KMS-11 (cell line): ENCODE measurements around the gene RAMP2.

Experiments used
- H2AFZ ChIP-seq: fragments of 200-600 bp; sonication (generic); 2 replicates; pipeline ENCODE4 v1.6.1; 2016; ENCODE audit warnings: antibody characterized with exemption, mixed run types, low read depth
- H3K27ac ChIP-seq: fragments of 200-600 bp; sonication (generic); 2 replicates; pipeline ENCODE4 v1.6.1; 2016; ENCODE audit warnings: mild to moderate bottlenecking, mixed run types
- H3K27me3 ChIP-seq: fragments of 200-600 bp; sonication (generic); 2 replicates; pipeline ENCODE4 v1.6.1; 2017; ENCODE audit warnings: mild to moderate bottlenecking, low read depth, mixed run types, moderate library complexity; ENCODE audit not compliant: insufficient read depth
- H3K36me3 ChIP-seq: fragments of 200-600 bp; sonication (generic); 2 replicates; pipeline ENCODE4 v1.6.1; 2017; ENCODE audit warnings: mild to moderate bottlenecking, mixed run types; ENCODE audit not compliant: insufficient read depth
- H3K4me1 ChIP-seq: fragments of 200-600 bp; sonication (generic); 2 replicates; pipeline ENCODE4 v1.6.1; 2016; ENCODE audit warnings: mild to moderate bottlenecking, low read depth, mixed run types; ENCODE audit not compliant: poor library complexity, severe bottlenecking
- H3K4me2 ChIP-seq: fragments of 200-600 bp; sonication (generic); 2 replicates; pipeline ENCODE4 v1.7.0; 2016; ENCODE audit warnings: mild to moderate bottlenecking, mixed run types
- H3K4me3 ChIP-seq: fragments of 200-600 bp; sonication (generic); IDR thresholded peaks from 2 replicates; pipeline ENCODE4 v1.6.1; 2017; ENCODE audit warnings: low read depth, low read length, mixed read lengths; ENCODE audit not compliant: insufficient read depth
- H3K79me2 ChIP-seq: fragments of 200-600 bp; sonication (generic); 2 replicates; pipeline ENCODE4 v1.6.1; 2016; ENCODE audit warnings: low read depth, mixed run types; ENCODE audit not compliant: insufficient read depth
- H3K9ac ChIP-seq: fragments of 200-600 bp; sonication (generic); 2 replicates; pipeline ENCODE4 v1.6.1; 2016; ENCODE audit warnings: mild to moderate bottlenecking, mixed run types
- H4K20me1 ChIP-seq: fragments of 200-600 bp; sonication (generic); 2 replicates; pipeline ENCODE4 v1.6.1; 2016; ENCODE audit warnings: mild to moderate bottlenecking, mixed run types; ENCODE audit not compliant: insufficient read depth
- TF ChIP-seq, protein P1 (sequence below): fragments of 200-600 bp; sonication (generic); conservative IDR thresholded peaks from 2 replicates; pipeline ENCODE4 v1.6.1; 2017; ENCODE audit warnings: low read depth, mild to moderate bottlenecking, antibody characterized with exemption, low read length, moderate library complexity, mixed read lengths

RAMP2 gene

DNA sequence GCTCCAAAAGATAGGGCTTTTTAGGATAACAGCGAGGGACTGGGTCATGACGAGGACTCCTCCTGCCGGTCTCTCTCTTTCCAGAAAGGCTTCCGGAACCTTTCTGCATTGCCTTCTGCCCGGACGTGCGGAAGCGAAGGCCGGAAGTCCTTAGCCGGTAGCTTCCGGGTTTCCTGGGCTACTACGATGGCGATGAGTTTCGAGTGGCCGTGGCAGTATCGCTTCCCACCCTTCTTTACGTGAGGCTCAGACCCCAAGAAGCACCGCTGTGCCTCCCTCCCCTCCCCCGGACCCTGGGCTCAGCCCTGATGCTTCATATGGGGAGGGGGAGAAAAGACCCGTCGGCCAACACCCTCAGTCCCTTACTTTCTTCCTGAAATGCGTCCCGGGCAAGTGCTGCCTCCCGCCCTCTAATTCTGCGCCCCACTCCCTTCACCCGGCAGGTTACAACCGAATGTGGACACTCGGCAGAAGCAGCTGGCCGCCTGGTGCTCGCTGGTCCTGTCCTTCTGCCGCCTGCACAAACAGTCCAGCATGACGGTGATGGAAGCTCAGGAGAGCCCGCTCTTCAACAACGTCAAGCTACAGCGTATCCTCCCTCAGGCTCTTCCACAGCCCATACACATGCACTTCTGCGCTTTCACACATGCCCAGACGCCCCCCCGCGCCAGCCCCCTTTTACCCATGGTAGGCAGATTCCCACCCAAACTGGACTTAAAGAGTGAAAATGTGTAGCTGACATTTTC is 12.4 kb downstream of the RAMP2 start, which contains the start of gene VPS25:
TSS of gene VPS25 (plus strand) at position 160 of the 746 bp plus-strand sequence. CDS start at position 187, 27 bp downstream.
- peak within 1 kb of the TSS; percentile 75 for H3K9ac ChIP-seq
- H3K4me3 ChIP-seq: no peak within 1 kb of the TSS
- H3K4me2 ChIP-seq: peak within 1 kb of the TSS; percentile 89
- no peaks in the 10 kb centered on the region for H4K20me1 ChIP-seq
- H2AFZ ChIP-seq: peak within 1 kb of the TSS; percentile 64
- H3K79me2 ChIP-seq: peaks cover 4% of the 10 kb centered on the region; the same call in 1 of the 2 replicates
- no peaks in the 10 kb centered on the region; the same call in 1 of the 2 replicates for H3K36me3 ChIP-seq
- H3K27me3 ChIP-seq: no peaks in the 10 kb centered on the region
- TF ChIP-seq, protein P1, sequence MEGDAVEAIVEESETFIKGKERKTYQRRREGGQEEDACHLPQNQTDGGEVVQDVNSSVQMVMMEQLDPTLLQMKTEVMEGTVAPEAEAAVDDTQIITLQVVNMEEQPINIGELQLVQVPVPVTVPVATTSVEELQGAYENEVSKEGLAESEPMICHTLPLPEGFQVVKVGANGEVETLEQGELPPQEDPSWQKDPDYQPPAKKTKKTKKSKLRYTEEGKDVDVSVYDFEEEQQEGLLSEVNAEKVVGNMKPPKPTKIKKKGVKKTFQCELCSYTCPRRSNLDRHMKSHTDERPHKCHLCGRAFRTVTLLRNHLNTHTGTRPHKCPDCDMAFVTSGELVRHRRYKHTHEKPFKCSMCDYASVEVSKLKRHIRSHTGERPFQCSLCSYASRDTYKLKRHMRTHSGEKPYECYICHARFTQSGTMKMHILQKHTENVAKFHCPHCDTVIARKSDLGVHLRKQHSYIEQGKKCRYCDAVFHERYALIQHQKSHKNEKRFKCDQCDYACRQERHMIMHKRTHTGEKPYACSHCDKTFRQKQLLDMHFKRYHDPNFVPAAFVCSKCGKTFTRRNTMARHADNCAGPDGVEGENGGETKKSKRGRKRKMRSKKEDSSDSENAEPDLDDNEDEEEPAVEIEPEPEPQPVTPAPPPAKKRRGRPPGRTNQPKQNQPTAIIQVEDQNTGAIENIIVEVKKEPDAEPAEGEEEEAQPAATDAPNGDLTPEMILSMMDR: no peak
- peak within 1 kb of the TSS; percentile 48 for H3K27ac ChIP-seq
- peaks cover 30% of the 10 kb centered on the region for H3K4me1 ChIP-seq

DNA sequence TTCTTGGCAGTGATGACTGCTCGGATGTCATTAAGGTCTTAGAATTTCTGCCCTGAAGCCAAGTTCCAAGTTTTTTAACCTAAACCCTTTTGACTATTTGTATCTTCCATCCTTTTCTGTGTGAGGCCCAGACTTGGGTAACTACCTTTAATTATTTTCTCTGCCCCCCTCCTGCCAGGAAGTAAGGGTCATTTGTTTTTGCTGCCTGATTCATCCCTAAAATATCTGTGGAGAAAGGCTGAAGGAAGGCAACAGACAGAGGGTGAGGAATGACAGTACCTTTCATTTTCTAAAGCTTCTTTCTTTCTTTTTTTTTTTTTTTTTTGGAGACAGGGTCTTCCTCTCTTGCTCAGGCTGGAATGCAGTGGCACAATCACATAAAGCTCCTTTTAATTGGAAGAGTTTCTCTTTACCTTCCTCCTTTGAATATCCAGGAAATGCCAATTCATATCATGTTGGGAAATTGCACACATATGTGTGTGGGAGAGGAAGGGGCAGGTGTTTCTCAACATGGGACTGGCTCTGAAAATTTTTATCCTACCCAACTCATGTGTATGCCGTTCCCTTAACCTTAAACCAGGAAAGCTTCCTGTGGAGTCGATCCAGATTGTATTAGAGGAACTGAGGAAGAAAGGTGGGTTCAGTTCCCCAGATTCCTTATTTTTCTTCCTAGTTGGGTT is 13.2 kb downstream of the RAMP2 start:
- peak overlapping the region; percentile 75; the same call in 1 of the 2 replicates for H3K9ac ChIP-seq
- H4K20me1 ChIP-seq: no peaks in the 10 kb centered on the region
- no peaks in the 10 kb centered on the region for H3K27me3 ChIP-seq
- peaks cover 30% of the 10 kb centered on the region for H3K4me1 ChIP-seq
- TF ChIP-seq, protein P1: no peak
- H3K27ac ChIP-seq: peak overlapping the region; percentile 48; the same call in 1 of the 2 replicates
- no peaks in the 10 kb centered on the region; the same call in 1 of the 2 replicates for H3K36me3 ChIP-seq
- H3K4me3 ChIP-seq: no peak overlapping the region
- H3K79me2 ChIP-seq: peaks cover 4% of the 10 kb centered on the region; the same call in 1 of the 2 replicates
- peak overlapping the region; percentile 64; the same call in 1 of the 2 replicates for H2AFZ ChIP-seq
- peak overlapping the region; percentile 89 for H3K4me2 ChIP-seq

DNA sequence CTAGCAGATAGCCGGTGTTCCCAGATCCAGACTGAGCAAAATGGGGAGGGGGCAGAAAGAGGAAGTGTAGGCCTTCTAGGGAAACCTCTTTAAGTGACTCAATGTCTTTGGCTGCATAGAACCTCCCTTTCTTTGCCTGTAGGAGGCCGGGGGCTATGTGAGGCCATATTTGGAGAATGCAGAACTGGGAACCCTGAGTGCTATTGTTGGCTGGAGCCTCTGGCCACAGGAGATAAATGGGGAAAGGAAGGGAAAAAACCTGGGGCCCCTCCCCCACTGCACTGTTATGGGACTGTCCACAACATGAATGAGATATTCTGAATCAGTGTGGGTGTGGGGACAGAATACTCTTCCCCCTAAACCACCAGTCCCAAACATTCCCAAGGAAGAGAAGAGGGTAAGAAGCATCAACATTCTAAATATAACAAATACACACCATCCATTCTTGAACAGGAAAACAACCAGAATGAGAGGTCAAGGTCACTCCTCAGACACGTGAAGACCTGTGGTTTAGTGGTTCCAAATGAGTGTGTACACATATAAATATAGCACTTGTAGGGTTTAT is 14.6 kb downstream of the RAMP2 start:
- Histone ChIP-seq H3K36me3 (no peaks in the 10 kb centered on the region; the same call in 1 of the 2 replicates), H4K20me1 (no peaks in the 10 kb centered on the region), H3K4me1 (peaks cover 30% of the 10 kb centered on the region), H3K4me2 (no peak overlapping the region), H3K4me3 (no peak overlapping the region), H3K9ac (no peak overlapping the region), H3K27ac (no peak overlapping the region), H2AFZ (no peak overlapping the region), H3K27me3 (no peaks in the 10 kb centered on the region), H3K79me2 (peaks cover 4% of the 10 kb centered on the region; the same call in 1 of the 2 replicates)
- TF ChIP-seq, protein P1: no peak

DNA sequence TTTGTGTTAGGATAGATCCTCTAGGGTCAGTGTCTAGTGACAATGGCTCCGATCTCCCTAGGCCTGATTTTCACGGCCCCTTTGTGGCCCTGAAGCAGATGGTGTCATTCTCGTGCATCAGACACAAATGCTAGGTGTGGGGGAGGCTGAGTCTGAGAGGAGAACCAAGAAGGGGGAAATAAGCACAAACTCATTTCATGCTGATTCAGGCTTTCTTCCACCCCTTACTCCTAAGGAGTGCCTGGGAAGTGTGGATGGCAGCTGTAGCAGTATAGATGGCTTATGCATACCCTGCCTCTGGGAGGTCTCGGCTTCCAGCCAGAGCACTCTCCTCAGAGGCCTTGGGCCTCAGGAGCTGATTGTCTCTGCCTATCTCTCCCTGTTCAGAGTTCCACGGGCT is 17.5 kb downstream of the RAMP2 start:
- no peak overlapping the region for H3K9ac ChIP-seq
- no peak overlapping the region for H3K27ac ChIP-seq
- no peak overlapping the region for H3K4me2 ChIP-seq
- no peak overlapping the region for H2AFZ ChIP-seq
- no peak overlapping the region for H3K4me3 ChIP-seq
- H3K4me1 ChIP-seq: peaks cover 23% of the 10 kb centered on the region
- no peaks in the 10 kb centered on the region; the same call in 1 of the 2 replicates for H3K36me3 ChIP-seq
- peaks cover 4% of the 10 kb centered on the region; the same call in 1 of the 2 replicates for H3K79me2 ChIP-seq
- H4K20me1 ChIP-seq: no peaks in the 10 kb centered on the region
- H3K27me3 ChIP-seq: peaks cover 23% of the 10 kb centered on the region
- TF ChIP-seq, protein P1: no peak
